Measurements from ENCODE around the gene EPB41L5.

DNA sequence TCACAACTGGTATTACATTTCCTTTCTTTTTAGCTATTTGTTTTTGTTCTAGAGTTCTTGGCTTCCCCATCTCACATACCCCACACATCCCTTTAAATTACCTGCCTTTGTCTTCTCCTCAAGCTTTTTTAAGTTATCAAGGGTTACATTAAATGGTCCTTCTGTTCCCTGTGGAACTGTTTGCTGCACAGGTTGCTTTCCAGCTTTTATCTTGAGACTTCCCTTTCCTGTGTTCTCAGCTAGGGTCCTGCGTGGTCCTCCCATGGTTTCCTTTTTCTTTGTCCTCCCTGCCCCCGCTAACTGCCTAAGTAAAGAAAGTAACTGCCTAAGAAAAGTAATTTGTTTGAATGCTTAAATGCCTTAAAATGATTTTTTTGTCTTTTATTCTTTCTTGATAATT, 66.8 kb downstream of the EPB41L5 start:
- TF ChIP-seq, protein P1, sequence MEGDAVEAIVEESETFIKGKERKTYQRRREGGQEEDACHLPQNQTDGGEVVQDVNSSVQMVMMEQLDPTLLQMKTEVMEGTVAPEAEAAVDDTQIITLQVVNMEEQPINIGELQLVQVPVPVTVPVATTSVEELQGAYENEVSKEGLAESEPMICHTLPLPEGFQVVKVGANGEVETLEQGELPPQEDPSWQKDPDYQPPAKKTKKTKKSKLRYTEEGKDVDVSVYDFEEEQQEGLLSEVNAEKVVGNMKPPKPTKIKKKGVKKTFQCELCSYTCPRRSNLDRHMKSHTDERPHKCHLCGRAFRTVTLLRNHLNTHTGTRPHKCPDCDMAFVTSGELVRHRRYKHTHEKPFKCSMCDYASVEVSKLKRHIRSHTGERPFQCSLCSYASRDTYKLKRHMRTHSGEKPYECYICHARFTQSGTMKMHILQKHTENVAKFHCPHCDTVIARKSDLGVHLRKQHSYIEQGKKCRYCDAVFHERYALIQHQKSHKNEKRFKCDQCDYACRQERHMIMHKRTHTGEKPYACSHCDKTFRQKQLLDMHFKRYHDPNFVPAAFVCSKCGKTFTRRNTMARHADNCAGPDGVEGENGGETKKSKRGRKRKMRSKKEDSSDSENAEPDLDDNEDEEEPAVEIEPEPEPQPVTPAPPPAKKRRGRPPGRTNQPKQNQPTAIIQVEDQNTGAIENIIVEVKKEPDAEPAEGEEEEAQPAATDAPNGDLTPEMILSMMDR (IDR thresholded peaks at IDR 0.05; ENCODE audit: insufficient read depth, low read length) = no peak
- TF ChIP-seq, protein P2, sequence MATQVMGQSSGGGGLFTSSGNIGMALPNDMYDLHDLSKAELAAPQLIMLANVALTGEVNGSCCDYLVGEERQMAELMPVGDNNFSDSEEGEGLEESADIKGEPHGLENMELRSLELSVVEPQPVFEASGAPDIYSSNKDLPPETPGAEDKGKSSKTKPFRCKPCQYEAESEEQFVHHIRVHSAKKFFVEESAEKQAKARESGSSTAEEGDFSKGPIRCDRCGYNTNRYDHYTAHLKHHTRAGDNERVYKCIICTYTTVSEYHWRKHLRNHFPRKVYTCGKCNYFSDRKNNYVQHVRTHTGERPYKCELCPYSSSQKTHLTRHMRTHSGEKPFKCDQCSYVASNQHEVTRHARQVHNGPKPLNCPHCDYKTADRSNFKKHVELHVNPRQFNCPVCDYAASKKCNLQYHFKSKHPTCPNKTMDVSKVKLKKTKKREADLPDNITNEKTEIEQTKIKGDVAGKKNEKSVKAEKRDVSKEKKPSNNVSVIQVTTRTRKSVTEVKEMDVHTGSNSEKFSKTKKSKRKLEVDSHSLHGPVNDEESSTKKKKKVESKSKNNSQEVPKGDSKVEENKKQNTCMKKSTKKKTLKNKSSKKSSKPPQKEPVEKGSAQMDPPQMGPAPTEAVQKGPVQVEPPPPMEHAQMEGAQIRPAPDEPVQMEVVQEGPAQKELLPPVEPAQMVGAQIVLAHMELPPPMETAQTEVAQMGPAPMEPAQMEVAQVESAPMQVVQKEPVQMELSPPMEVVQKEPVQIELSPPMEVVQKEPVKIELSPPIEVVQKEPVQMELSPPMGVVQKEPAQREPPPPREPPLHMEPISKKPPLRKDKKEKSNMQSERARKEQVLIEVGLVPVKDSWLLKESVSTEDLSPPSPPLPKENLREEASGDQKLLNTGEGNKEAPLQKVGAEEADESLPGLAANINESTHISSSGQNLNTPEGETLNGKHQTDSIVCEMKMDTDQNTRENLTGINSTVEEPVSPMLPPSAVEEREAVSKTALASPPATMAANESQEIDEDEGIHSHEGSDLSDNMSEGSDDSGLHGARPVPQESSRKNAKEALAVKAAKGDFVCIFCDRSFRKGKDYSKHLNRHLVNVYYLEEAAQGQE (IDR thresholded peaks at IDR 0.05; ENCODE audit: insufficient replicate concordance, low read depth) = no peak
- no peak for TF ChIP-seq POLR2AphosphoS5 (IDR thresholded peaks at IDR 0.05; ENCODE audit: low read depth)
- no peak for TF ChIP-seq SPI1 (IDR thresholded peaks at IDR 0.05; ENCODE audit: borderline replicate concordance, low read depth)
- TF ChIP-seq GABPA (IDR thresholded peaks at IDR 0.05; ENCODE audit: low read depth) = no peak
